WTC11 (cell line): ENCODE measurements around the gene TLNRD1.

Experiments used
- ELF4 ChIP-seq: sonication (generic); formaldehyde crosslinking; IDR thresholded peaks from 2 replicates; pipeline ENCODE4 v1.8.1; 2022; ENCODE audit warnings: low read depth, mild to moderate bottlenecking, moderate library complexity, missing genetic modification reagents
- ZNF138 ChIP-seq: sonication (generic); formaldehyde crosslinking; conservative IDR thresholded peaks from 2 replicates; pipeline ENCODE4 v1.8.1; 2022; ENCODE audit warnings: mild to moderate bottlenecking, moderate library complexity, missing genetic modification reagents
- TF ChIP-seq, protein P1 (sequence below): fragments of 200-600 bp; IDR thresholded peaks from 2 replicates; pipeline ENCODE4 v1.8.0; 2022; ENCODE audit warnings: antibody characterized with exemption
- TF ChIP-seq, protein P2 (sequence below): sonication (generic); formaldehyde crosslinking; IDR thresholded peaks from 2 replicates; pipeline ENCODE4 v1.8.0; 2022; ENCODE audit warnings: mild to moderate bottlenecking, missing genetic modification reagents

DNA sequence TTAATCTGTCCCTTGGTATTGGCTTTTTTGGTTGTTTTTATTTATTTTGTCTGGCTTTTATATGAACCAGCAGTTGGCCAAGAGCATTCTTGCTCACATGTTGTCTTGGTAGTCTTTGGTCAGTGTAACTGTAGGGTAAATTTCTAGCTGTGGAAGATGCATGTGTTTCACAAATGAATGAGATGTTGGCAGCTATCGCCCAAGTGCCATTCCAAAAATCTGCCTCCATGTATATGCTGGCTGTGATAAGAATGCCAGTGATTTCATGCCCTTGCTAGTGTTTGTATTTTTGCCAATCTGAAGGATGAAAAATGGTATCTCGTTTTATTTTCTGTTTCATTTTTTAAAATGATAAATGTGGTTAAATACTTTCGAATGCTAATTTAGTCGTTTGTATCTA is 50.1 kb downstream of the TLNRD1 start:
- TF ChIP-seq, protein P1, sequence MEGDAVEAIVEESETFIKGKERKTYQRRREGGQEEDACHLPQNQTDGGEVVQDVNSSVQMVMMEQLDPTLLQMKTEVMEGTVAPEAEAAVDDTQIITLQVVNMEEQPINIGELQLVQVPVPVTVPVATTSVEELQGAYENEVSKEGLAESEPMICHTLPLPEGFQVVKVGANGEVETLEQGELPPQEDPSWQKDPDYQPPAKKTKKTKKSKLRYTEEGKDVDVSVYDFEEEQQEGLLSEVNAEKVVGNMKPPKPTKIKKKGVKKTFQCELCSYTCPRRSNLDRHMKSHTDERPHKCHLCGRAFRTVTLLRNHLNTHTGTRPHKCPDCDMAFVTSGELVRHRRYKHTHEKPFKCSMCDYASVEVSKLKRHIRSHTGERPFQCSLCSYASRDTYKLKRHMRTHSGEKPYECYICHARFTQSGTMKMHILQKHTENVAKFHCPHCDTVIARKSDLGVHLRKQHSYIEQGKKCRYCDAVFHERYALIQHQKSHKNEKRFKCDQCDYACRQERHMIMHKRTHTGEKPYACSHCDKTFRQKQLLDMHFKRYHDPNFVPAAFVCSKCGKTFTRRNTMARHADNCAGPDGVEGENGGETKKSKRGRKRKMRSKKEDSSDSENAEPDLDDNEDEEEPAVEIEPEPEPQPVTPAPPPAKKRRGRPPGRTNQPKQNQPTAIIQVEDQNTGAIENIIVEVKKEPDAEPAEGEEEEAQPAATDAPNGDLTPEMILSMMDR: no peak
- no peak for TF ChIP-seq ELF4 (CRISPR knock-in tag)
- TF ChIP-seq ZNF138 (CRISPR knock-in tag): no peak
- TF ChIP-seq, protein P2, sequence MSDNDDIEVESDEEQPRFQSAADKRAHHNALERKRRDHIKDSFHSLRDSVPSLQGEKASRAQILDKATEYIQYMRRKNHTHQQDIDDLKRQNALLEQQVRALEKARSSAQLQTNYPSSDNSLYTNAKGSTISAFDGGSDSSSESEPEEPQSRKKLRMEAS: no peak
